NCI-H2196 (cell line): ENCODE results near the gene SSB.
A peak's percentile ranks its signal among the peaks of the same experiment; 100 is the strongest.
"Not testable (repeated sequence)": the region's sequence is repeated elsewhere in the genome, so short reads cannot be mapped to it uniquely, and the experiment has no call there.

ENCODE experiments used
- DNase-seq: peaks from one replicate; lab custom pipeline; 2025; ENCODE audit not compliant: unreplicated experiment; lab: John Stamatoyannopoulos, UW

Gene SSB

DNA sequence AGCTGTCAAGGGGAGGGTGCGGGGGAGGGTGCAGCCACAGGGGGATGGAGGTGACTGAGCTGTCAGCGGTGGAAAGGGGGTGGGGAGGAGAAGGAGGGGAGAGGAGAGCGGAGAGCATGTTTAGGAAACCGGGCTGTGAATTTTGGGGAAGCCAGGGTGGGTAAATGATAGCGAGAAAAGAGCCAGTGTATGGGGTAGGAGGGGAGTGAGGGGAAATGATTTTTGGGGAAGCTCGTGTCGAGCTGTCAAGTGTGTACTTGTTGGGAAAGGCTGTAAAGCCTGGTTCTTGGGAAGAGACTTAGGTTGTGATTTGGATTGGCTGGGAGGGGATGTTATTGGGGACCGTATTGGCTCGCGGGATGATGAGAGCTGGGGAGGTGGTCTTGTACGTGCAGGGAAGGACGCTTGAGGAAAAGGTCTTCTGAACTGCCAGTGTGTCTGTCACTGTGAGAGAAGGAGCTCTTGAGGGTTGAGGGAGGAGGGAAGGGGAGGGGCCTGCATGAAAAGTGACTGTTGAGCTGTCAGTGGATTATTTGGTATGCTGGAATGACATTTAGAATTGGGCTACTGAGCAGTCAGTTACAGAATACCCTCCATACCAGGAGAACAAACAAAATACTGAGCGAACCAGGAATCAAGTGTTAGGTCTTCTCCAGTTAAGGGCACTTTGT is 29.6 kb downstream of the SSB start:
- peak; percentile 8 for DNase-seq

DNA sequence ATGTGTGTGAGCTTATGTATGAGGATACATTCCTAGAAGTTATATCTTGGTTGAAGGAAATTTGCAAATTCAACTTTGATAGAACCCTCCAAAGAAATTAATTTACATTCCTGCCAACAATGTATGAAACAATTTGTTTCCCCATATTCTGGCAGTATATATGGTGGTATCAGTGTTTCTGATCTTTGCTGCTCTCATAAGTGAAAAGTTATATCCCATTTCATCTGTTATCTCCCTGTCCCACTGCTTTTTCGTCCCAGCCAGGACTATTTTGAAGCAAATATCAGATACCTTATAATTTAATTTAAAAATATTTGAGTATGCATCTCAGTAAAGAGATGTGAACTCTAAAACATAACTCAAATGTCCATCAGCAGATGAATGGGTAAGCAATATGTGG is 35.7 kb downstream of the SSB start:
- DNase-seq, result no peak

DNA sequence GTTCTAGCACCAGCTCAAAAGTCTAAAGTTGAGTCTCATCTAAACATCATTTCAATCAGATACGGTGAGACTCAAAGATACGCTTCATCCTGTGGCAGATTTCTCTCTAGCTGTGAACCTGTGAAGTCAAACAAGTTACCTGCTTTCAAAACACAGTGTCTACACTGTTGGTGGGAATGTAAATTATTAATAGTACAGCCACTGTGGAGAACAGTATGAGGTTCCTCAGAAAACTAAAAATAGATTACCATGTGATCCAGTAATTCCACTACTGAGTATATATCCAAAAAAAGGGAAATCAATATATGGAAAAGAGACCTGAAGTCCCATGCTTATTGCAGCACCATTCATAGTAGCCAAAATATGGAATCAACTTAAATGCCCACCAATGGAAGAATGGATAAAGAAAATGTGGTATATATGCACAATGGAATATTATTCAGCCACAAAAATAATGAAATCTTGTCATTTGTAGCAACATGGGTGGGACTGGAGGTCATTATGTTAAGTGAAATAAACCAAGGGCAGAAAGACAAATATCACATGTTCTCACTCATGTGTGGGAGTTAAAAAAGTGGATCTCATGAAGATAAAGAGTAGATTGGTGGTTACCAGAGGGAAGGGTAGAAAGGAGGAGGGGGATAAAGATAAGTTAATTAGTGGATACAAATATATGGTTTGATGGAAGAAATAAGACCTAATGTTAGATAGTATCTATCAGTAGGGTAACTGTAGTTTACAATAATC is 40.2 kb downstream of the SSB start:
- DNase-seq, result no peak

DNA sequence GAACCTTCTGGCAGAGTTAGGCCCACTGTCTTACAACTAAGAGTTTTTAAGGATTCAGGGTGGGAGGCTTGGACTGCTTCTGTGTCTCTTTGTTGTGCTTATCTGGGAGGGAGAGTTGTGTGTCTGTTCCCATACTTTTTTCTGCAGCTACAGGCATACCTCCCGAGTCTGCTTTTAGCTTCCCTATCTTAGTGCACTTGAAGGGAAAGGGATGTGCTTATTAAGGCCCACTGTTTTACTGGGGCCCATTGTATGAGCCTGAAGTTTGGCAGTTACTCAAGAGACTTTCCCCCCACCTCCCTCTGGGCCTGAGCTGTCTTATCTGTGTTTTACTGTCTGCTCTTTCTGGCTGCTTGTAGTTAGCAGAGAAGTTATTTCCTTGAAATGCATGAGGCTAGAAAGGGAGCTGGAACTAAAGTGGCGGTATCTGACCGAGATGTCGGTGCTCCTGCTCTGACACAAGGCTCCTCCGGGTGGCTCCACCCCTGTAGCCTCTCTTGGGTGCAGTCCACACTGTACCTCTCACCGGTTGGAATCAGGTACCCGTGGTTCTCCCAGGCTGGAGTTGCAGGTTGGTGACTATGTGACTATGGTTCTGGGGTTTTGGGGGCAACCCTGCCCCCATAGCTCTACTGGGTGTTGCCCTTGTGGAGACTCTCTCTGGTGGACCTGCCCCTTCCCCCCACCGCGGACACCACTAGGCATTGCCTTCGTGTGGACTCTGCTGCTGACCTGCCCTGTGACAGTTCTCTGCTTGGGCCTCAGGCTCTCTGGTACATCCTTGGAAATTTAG is 41.5 kb downstream of the SSB start:
- DNase-seq, result no peak

DNA sequence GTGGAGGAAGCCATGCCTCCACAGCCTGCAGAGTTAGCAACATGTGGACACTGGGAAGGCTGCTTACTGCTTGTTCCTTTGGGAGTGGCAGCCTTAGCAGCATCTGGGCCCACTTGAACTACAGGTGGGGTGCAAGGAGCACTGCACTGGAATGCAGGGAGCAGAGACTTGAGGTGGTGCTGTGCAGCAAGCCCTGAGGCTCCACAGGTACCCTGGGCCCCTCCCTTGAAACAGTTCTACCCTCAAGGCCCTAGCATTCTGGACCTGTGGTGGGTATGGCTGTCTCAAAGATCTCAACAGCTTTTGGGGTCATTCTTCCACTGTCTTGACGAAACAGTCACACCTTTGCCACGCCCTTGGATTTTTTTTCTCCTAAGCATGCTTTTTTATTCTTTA is 42.1 kb downstream of the SSB start:
- no peak for DNase-seq

DNA sequence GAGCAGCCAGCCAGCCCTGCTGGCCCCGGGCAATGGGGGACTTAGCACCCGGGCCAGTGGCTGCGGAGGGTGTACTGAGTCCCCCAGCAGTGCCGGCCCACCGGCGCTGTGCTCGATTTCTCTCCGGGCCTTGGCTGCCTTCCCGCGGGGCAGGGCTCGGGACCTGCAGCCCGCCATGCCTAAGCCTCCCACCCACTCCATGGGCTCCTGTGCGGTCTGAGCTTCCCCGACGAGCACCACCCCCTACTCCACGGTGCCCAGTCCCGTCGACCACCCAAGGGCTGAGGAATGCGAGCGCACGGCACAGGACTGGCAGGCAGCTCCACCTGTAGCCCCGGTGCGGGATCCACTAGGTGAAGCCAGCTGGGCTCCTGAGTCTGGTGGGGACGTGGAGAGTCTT is 43.0 kb downstream of the SSB start:
- not testable (repeated sequence) for DNase-seq

DNA sequence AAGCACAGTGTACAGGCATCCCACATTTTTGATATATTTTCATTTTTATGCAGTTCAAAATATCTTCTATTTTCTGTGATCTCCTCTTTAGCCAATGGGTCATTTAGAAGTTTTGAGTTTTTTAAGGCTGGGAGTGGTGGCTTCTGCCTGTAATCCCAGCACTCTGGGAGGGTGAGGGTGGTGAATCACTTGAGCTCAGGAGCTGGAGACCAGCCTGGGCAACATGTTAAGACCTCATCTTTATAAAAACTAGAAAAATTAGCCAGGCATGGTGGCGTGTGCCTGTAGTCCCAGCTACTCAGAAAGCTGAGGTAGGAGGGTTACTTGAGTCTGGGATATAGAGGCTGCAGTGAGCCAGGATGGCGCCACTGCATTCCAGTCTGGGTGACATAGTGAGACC is 46.3 kb downstream of the SSB start:
- DNase-seq, result no peak

DNA sequence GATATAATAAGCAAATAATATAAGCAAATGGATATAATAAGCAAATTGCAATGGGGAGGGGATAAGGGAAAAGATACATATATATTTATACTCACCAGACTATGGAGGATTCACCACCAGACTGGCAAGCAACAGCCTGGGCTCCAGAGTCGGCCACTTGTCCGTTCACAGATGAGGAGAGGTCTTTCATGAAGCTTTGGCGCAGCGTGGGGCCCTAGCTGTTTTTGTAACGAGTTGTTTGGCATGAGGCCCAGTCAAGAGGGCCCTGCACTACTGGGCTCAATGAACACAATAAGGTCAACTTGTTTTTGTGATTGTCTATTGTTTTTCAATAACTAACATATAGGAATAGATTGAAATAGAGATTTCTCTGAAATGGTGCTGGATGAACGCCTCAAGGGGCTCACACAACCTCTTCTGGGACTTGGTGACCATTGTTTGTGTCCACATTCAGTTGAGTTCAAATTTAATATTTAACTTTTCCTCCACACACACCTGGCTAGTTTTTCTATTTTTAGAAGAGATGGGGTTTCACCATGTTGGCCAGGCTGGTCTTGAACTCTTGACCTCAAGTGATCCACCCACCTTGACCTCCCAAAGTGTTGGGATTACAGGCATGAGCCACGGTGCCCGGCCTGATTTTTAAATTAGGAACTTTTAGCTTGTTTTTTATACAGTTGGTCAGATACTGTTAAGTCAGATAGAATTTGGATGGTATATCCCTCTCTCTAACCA is 50.5 kb downstream of the SSB start:
- DNase-seq, result not testable (repeated sequence)

DNA sequence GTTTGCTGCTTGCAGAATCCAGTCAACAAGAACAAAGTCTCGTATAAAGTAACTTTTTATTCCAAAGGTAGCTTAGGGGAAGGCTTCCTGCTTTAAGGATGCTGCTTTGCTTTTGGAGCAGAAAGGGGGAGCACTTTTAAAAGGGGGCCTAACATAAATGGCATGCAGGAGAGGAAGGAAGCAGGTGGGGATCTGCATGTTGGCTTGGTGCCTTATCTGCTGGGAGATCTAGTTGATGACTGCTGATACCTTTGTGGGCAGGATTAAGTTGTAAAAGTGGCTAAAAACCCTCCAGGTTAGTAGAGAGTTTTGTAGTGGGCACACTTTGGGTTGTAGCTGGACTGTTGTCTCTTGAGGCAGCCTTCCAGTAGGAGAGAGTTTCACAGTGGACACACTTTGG is 51.0 kb downstream of the SSB start:
- DNase-seq, result no peak

DNA sequence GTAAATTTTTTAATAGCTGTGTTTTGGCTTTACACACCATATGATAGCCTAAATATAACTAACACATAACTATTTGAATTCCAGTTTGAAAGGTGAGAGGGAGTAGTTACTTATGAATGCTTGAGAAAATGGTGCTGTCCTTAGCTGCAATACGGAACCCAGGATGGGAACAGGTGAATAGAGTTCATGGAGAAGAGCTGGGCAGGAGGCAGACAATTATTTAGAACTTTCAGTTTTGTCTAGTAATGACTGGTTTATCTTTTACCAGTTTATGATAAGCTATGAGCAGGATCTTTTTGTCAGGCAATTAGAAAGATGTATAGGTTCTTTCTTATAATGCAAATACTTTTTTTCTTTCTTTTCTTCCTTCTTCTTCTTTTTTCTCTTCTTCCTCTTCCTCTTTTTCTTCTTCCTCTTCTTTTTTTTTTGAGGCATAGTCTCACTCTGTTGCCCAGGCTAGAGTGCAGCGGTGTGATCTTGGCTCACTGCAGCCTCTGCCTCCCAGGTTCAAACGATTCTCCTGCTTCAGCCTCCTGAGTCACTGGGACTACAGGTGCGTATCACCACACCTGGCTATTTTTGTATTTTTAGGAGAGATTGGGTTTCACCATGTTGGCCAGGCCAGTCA is 54.5 kb downstream of the SSB start:
- no peak for DNase-seq

DNA sequence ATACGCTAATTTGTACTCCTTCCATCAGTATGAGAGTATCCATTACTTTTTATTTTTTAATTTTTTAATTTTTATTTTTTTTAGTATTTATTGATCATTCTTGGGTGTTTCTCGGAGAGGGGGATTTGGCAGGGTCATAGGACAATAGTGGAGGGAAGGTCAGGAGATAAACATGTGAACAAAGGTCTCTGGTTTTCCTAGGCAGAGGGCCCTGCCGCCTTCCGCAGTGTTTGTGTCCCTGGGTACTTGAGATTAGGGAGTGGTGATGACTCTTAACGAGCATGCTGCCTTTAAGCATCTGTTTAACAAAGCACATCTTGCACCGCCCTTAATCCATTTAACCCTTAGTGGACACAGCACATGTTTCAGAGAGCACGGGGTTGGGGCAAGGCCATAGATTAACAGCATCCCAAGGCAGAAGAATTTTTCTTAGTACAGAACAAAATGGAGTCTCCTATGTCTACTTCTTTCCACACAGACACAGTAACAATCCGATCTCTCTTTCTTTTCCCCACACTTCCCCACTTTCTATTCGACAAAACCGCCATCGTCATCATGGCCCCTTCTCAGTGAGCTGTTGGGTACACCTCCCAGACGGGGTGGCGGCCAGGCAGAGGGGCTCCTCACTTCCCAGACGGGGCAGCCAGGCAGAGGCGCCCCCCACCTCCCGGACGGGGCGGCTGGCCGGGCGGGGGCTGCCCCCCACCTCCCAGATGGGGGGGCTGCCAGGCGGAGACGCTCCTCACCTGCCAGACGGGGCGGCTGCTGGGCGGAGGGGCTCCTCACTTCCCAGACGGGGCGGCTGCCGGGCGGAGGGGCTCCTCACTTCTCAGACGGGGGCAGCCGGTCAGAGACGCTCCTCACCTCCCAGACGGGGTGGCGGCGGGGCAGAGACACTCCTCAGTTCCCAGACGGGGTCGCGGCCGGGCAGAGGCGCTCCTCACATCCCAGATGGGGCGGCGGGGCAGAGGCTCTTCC is 56.9 kb downstream of the SSB start:
- DNase-seq, result not testable (repeated sequence)

DNA sequence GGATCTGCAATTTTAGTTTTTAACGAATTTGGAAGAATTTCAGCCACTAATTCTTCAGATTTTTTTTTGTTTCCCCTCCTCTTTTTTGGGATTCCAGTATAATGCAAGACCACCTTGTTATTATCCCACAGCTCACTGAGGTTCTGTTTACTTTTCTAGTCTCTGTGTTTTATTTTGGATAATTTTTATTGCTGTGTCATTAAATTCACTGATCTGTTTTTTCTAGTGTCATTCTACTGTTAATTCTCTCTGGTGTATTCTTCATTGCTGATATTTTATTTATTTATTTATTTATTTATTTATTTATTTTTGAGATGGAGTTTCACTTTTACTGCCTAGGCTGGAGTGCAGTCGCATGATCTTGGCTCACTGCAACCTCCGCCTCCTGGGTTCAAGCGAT is 60.8 kb downstream of the SSB start:
- DNase-seq, result no peak

DNA sequence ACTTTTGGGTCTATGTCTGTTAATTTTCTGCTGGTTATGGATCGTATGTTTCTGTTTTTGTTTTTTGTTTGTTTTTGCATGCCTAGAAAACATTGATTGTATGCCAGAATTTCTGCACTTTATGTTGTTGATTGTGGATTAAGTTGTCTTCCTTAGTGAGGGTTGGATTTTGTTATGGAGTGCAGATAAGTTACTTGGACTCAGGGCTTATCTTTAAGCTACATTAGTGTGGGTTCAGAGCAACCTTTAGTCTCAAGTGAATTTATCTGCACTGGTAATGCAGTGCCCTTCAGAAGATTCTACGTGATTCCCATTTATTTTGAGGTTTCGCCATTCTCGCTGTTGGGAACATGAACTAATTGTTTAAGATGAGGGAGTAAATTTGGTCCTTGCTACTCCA is 61.5 kb downstream of the SSB start:
- no peak for DNase-seq
